Activated T-cell treated with anti-CD3 and anti-CD28 coated beads, Interleukin-2, amount 50 U/mL, for 72 hours (primary cell): ENCODE data around the gene TAL1. TPM values are rescaled to one million over a fixed set of nuclear protein-coding genes. Genes with fewer than 3 reads are reported as not detected.

ENCODE experiments used
- ATAC-seq, 2 donors: fragments of 150-1000 bp; cut with Tn5 transposase; replicated peaks in 1 of 2; 2 replicates each; pipeline ENCODE4 v1.10.0; 2021; ENCODE audit warnings: moderate library complexity in 2 of 2, mild to moderate bottlenecking in 1 of 2
- DNase-seq, 2 donors: peaks; one replicate each; pipeline ENCODE4 v3.0.0; 2021 to 2022; ENCODE audit warnings: mixed read lengths in 1 of 2
- H3K27ac Mint-ChIP-seq: one replicate; pipeline ENCODE4 v1.8.0; 2022; ENCODE audit warnings: mild to moderate bottlenecking, moderate library complexity, mixed read lengths
- H3K27me3 Mint-ChIP-seq: one replicate; pipeline ENCODE4 v1.8.0; 2022; ENCODE audit warnings: low read depth, mixed read lengths
- H3K36me3 Mint-ChIP-seq, 2 donors: one replicate each; pipeline ENCODE4 v1.8.0; 2022; ENCODE audit warnings: mixed read lengths in 2 of 2, mild to moderate bottlenecking in 1 of 2; ENCODE audit not compliant: insufficient read depth in 2 of 2
- H3K4me1 Mint-ChIP-seq: one replicate; pipeline ENCODE4 v1.8.0; 2022; ENCODE audit warnings: low read depth, mixed read lengths
- H3K4me3 Mint-ChIP-seq, 2 donors: one replicate each; pipeline ENCODE4 v1.8.0; 2022; ENCODE audit warnings: mild to moderate bottlenecking in 2 of 2, mixed read lengths in 2 of 2, moderate library complexity in 2 of 2
- H3K9me3 Mint-ChIP-seq, 2 donors: one replicate each; pipeline ENCODE4 v1.8.0; 2022; ENCODE audit warnings: mixed read lengths in 2 of 2
- total RNA-seq, 2 donors: library from RNA; stranded (reverse); gene quantifications; one replicate each; pipeline ENCODE4 v1.2.3, GENCODE V29; 2022

TAL1 gene
- total RNA-seq, 2 donors from 2014 or later: 0.17 to 0.30 TPM

DNA sequence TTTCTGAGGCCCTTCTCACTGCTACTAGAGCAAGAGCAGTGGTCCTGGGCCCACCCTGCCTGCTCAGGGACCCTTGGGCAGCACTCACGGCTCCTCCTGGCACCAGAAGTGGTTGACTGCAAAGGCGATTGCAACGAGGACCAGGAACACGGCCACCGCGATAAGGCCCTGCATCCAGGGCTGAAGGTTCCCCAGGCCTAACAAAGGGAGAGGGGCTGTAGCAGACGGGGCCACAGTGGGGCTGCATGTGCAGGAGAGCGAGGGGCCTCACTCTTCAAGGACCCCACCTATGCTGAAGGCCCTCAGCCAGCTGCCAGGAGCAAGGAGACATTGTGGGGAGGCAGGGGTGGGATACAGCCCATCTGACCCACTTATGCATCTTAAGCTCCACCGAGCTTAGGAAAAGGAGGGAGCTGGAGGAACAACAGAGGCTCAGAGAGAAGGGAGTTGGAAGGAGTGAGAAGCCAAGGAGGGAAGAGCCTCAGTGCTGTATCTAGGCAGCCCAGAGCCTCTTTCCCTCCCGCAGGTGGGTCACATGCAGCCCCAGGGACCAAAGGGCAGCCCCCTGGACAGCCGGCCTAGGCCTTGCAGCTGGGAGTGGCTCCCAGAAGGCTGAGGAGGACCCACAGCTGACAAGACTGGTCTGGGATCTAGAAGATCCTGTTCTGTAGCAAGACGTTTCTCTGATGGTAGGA lies 44.6 kb downstream of the TAL1 start:
- Mint-ChIP-seq H3K4me1 (no peaks in the 10 kb centered on the region), H3K36me3 (no peaks in the 10 kb centered on the region), H3K27ac (no peak overlapping the region), H3K27me3 (no peaks in the 10 kb centered on the region), H3K4me3 (no peak overlapping the region), H3K9me3 (no peaks in the 10 kb centered on the region)
- no peak for ATAC-seq
- DNase-seq: no peak

DNA sequence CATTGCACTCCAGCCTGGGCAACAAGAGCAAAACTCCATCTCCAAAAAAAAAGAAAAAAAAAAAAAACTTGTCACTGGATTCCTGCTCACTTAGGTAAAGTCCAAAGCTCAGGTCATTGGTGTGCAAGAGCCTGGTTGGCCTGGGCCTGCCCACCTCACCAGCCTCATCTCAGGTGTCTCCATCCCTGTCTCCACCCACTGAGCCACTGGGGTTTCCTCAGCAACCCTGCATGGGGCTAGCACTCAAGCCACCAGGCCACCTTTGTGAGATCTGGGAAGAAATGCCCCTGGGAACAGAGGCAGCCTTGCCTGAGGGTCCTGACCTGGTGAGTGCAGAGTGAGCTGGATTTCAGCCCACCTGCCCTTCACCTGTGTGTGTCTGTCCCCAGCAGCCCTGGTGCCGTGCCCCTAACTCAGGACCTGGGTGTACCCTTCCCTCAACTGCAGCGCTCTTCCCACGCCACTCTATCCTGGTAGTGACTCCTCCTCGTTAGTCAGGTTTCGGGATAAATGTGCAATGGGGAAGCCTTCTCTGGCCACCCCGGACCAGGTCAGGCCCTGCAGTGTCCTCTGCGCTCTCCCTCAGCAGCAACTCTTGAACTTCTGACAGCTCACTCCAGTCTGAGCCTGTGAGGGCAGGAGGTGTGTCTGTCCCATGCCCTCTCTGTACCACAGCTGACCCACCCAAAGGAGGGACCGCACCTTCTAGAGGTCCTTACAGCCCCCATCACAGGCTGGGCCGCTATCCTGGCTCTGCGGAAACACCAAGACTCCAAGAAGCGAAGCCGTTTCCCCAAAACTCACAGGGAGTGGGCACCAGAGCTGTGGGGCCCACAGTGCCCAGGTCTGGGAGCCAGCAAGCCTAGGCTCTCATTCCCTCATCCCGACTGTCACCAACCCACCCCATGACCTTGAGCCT lies 45.5 kb downstream of the TAL1 start:
- Mint-ChIP-seq H3K4me1 (no peaks in the 10 kb centered on the region), H3K27ac (no peak overlapping the region), H3K9me3 (no peaks in the 10 kb centered on the region), H3K4me3 (no peak overlapping the region), H3K27me3 (peaks cover 5% of the 10 kb centered on the region), H3K36me3 (no peaks in the 10 kb centered on the region)
- ATAC-seq (no peak), DNase-seq (no peak)

DNA sequence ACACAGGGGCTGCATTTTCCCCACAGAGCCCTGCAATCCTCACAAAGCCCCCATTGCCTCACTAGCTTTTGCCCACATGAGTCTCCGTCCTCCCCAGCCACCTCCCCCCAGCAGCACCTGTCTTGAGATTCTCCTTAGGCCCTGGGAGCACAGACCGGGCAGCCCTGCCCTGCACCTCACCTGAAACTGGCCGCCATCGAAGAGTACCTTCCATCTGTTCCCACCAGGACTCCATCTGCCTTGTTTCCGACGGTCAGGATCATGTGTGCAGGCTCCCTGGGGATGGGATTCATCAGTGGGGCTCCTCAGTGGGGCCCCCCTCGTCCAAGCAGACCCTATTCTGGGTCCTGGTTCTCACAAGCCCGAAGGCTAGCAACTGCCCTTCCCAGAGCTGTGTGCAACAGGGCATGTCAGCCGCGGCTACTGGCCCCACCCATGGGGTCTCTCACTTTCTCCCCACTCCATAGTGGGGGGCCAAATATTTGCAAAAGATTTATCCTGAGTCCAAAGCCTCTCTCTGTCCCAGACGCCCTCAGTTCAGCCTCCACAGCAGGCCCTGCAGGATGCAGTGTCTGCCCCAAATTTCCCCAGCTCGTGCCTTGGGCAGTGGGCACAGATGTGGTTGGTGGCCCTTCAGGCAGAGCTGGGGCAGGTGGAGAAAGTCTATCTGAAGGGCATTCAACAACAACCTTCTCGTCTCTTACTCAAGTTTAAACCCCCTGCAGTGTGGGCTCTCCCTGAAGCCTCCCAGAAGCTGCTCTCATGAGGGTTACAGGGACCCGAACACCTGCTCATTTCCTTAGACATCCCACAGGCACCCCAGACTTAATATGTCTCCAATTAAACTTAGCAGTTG lies 47.0 kb downstream of the TAL1 start:
- DNase-seq (no peak), ATAC-seq (no peak)
- Mint-ChIP-seq H3K27ac (no peak overlapping the region), H3K4me1 (no peaks in the 10 kb centered on the region), H3K27me3 (peaks cover 18% of the 10 kb centered on the region), H3K4me3 (no peak overlapping the region), H3K36me3 (no peaks in the 10 kb centered on the region), H3K9me3 (no peaks in the 10 kb centered on the region)

DNA sequence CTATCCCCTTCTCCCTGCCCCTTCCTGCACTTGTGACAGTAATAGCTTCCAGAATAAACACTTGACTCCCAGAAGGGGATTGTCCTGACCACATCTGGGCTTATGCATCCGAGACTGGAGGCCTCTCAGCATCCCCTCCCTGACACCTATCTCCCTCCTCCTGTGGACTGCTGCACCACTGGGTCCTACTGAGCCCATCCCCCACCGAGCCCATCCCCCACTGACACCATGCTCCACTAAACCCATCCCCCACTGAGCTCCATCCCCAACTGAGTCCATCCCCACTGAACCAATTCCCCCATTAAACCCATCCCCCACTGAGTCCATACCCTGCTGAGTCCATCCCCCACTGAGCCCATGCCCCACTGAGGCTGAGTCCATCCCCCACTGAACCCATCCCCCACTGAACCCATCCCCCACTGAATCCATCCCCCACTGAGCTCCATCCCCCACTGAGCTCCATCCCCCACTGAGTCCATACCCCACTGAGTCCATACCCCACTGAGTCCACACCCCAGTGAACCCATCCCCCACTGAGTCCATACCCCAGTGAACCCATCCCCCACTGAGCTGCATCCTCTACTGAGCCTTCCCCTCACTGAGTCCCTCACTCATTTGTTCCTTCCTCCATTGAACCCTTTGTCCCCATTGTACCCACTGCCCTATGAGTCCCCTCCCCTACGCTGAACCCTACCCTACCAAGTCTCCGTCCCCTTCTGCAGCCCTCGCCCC lies 47.8 kb downstream of the TAL1 start:
- H3K4me3 Mint-ChIP-seq: no peak overlapping the region
- no peak overlapping the region for H3K27ac Mint-ChIP-seq
- DNase-seq: no peak
- H3K36me3 Mint-ChIP-seq: no peaks in the 10 kb centered on the region
- no peaks in the 10 kb centered on the region for H3K9me3 Mint-ChIP-seq
- H3K4me1 Mint-ChIP-seq: peaks cover 6% of the 10 kb centered on the region
- H3K27me3 Mint-ChIP-seq: peaks cover 25% of the 10 kb centered on the region
- no peak for ATAC-seq

DNA sequence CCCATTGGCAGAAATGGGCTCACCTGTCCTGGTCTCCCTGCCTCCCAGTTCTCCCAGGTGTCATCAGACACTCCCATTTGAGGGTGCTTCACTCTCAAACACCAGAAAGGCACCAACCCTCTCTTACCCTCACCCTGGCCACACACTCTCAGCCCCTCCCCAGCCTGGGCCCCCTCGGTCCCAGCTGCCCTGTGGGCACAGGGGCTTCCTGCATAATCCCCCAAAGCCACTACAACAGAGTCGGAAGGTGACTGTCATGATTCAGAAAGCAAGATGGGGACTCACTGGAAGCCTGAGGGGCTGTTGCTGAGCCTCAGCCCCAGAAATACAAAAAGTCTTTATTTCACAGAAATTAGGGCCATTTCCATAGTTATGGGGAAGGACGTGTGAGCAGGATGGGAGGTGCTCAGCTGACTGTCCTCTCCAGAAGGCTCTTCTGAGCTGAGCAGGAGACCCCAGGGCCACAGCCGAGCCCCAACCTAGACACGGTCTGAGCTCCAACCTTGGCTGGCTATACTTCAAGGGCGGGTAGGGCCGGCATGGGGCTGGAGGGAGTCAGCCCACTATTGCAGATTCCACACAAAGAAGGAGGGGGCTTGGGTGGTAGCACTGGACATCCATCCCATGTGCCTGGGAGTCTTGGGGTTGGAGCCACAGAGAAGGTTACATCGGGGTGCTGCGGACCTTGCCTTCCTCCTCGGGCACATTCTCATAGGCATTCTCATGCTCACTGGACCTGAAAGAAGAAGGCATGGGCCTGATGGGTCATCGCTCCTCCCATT lies 48.5 kb downstream of the TAL1 start:
- H3K36me3 Mint-ChIP-seq: no peaks in the 10 kb centered on the region
- H3K9me3 Mint-ChIP-seq: no peaks in the 10 kb centered on the region
- no peak for ATAC-seq
- H3K27me3 Mint-ChIP-seq: peaks cover 31% of the 10 kb centered on the region
- no peak overlapping the region for H3K27ac Mint-ChIP-seq
- no peak overlapping the region for H3K4me3 Mint-ChIP-seq
- peaks cover 13% of the 10 kb centered on the region for H3K4me1 Mint-ChIP-seq
- DNase-seq: no peak

DNA sequence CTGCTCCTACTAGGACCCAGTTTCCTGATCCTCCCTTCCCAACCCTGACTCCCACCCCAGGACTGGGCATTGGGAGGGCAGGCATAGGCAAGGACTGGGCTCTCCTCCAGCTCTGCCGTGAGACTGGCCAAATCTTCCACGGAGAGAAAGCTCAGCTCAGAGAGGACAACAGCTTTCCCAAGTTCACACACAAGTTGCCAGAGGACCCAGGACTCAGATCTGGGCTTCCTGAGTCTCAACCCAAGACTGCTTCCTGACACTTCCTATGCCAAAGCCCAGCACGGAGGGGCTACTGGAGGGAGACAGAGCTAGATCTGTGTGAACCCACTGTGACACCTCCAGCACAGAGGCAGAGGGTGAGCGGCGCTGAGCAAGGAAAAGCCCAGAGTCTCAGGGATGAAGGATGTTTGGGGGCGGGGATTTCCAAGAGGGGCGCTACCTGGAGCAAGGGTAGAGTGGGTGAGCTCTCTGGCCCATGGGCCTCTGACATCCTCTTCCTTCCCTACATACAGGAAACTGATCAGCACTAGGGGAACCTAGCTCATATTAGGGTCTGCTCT lies 49.3 kb downstream of the TAL1 start:
- H3K9me3 Mint-ChIP-seq: no peaks in the 10 kb centered on the region
- peaks cover 37% of the 10 kb centered on the region for H3K27me3 Mint-ChIP-seq
- no peak overlapping the region for H3K4me3 Mint-ChIP-seq
- peaks cover 13% of the 10 kb centered on the region for H3K4me1 Mint-ChIP-seq
- H3K27ac Mint-ChIP-seq: no peak overlapping the region
- H3K36me3 Mint-ChIP-seq: no peaks in the 10 kb centered on the region
- DNase-seq (no peak), ATAC-seq (no peak)

DNA sequence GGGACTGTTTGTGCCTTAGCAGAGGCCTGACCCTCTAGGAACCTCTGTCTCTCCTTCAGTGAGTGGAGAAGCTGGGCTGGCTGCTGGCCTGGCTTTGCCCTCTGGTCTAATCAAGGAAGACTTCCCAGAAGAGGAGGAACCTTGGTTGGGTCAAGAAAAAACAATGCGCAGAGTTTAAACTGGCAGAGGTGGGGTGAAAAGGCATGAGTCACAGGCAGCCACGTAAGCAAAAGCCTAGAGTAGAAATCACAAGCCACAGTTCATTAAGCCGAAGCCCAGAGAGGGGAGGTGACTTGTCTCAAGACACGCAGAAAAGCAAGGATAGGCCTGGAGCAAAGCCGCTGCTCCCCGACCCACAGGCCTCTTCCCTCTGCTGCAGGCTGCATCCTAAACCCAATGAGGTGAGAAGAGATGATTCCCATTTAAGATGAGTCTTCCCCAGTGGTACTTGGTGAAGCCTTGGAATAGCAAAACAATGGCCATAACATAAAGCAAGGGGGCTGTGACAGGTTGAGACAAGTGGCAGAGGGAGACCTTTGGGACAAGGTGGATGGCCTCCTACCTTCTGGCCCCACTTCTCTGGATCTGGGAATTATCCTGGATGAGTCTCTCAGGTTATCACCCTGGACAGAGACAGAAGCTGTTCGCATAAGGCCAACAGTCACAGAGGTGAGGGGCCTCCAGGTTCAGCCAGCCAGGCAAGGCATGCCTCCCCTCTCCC lies 49.9 kb downstream of the TAL1 start:
- Mint-ChIP-seq H3K27me3 (peaks cover 37% of the 10 kb centered on the region), H3K27ac (no peak overlapping the region), H3K4me3 (no peak overlapping the region), H3K36me3 (no peaks in the 10 kb centered on the region), H3K9me3 (no peaks in the 10 kb centered on the region), H3K4me1 (peaks cover 13% of the 10 kb centered on the region)
- DNase-seq: no peak
- no peak for ATAC-seq

DNA sequence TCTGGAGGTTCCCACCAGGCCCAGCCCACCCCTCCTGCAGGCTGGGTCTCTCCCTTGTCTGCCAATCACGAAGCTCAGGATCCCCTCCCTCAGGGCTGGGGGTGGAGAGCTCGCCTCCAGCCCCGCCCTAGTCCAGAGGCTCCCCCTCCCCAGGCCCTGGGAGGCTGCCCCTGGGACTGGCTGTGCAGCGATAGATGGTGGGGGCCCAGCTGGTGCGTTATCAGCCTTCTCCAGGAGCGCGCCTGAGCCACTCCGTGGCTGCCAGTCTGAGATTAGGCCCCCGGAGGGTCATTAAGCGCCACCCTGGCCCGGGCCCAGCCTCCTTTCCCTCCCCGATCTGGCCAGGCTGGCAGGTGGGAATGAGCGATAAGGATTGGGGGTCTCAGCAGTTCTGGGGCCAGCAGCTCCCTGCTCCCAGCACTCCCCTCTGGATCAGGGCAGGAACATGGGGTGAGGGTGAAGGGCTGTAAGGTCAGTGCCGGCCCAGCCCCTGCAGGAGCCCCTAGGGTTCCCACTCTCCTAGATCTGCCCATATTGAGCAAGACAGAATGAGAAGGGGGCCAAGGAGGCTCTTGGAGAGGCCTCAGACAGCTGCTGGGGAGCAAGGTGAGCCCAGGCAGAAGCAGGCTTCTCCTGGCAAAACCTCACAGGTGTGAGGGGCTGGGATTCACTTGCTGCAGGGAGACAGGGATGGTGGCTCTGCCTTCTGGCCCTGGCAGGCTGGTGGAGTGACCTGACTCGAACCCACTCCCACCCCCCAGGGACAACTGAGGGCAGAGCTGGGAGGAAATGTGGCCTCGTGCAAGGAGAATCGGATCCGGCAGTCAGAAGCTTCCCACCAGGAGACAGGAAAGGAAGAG lies 50.7 kb downstream of the TAL1 start:
- H3K27me3 Mint-ChIP-seq: peaks cover 38% of the 10 kb centered on the region
- H3K4me3 Mint-ChIP-seq: no peak overlapping the region
- ATAC-seq (no peak), DNase-seq (no peak)
- no peaks in the 10 kb centered on the region for H3K36me3 Mint-ChIP-seq
- H3K27ac Mint-ChIP-seq: no peak overlapping the region
- peaks cover 13% of the 10 kb centered on the region for H3K4me1 Mint-ChIP-seq
- no peaks in the 10 kb centered on the region for H3K9me3 Mint-ChIP-seq

DNA sequence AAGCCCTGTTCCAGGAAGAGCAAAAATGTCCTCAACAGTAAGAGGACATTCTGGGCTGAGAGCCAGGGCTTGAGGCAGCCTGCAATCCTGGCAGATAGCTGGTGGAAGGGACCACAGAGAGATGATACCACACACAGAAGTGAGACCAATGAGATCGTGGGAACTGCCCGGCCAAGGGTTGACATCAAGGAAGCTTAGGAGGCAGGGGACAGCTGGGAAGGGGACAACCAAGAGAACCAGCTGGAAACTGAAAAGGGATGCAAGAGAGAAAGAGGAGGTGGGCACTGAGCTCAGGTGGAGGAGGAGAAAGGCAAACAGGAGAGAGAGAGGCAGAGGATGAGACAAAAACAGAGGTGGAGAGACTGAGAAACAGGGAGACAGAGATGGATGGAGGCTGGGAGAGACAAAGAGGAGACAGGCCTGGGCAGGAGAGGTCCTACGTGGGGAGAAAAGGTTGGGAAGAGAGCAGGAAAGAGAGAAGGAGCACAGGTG lies 51.4 kb downstream of the TAL1 start:
- Mint-ChIP-seq H3K27me3 (peaks cover 44% of the 10 kb centered on the region), H3K4me1 (peaks cover 13% of the 10 kb centered on the region), H3K9me3 (no peaks in the 10 kb centered on the region), H3K36me3 (no peaks in the 10 kb centered on the region), H3K27ac (no peak overlapping the region), H3K4me3 (no peak overlapping the region)
- ATAC-seq (no peak), DNase-seq (no peak)

DNA sequence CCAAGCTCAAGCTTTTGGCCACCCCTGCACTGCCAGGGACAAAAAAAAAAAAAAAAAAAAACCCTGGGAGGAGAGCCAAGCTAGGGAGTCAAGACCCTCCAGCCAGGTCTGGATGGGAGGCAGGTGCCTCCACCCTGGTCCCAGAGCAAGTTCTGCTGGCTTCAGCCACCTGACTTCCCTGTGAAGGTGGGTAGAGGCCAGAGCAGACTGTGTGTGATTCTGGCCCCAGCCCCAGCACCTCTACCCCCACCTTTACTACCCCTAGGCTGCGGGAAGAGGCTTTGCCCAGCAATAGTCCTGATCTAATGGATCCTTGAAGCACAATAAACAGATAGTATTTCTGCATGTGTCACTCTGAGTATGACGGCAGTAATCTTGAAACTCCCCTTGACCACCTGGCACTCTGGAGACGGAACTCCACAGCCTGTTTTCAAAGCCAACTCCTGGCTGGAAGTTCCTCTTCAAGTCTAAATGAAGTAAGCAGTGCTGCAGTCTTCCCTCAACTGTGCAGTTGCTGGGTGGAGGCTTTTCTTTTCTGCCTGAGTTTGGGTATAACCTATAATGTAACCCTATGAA lies 51.9 kb downstream of the TAL1 start:
- Mint-ChIP-seq H3K9me3 (no peaks in the 10 kb centered on the region), H3K36me3 (no peaks in the 10 kb centered on the region), H3K4me3 (peak overlapping the region; percentile 11 to 82), H3K27ac (no peak overlapping the region), H3K4me1 (peaks cover 18% of the 10 kb centered on the region), H3K27me3 (peaks cover 47% of the 10 kb centered on the region)
- ATAC-seq (no peak), DNase-seq (no peak)
